Measurements from ENCODE around the gene RAP1GDS1. TPM values are rescaled to one million over a fixed set of nuclear protein-coding genes. Genes with fewer than 3 reads are reported as not detected.

Gene RAP1GDS1
- total RNA-seq, 2 donors from 2014 or later, result 16.7 to 34.6 TPM

DNA sequence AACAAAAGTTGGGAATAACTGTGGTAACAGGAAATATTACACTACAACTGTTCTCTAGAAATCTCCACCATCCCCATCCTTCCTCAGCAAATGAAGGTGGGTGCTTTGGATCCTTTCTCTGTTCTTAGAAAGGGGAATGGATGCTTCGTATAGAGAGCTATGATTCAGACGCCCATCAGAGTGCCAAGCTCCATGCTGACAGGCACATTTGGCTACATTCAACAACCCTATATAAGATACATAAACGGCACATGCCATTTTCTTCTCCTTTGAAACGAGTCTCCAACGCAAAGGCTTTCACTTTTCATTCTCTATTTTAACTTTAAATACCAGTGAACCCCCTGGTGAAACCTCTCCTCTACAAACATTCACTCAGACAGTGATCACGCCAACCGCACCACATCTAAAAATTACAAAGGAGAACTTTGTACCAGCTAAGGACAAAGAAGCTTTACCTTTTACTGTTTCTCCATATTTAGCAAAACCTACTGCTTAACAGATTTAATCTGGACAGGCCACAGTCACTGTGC lies 224.7 kb downstream of the RAP1GDS1 start:
- no peaks in the 10 kb centered on the region for H3K36me3 ChIP-seq
- no peaks in the 10 kb centered on the region for H3K9me3 ChIP-seq
- no peaks in the 10 kb centered on the region for H3K27me3 ChIP-seq (replicated peaks; ENCODE audit: insufficient read depth)
- H3K4me3 ChIP-seq, result no peak overlapping the region
- H3K4me1 ChIP-seq (ENCODE audit: control insufficient read depth in 1 of 2, low read depth in 2 of 2), result peaks cover 0 to 13% of the 10 kb centered on the region in 2 donors
- H3K27ac ChIP-seq, result no peak overlapping the region
- ATAC-seq (ENCODE audit: insufficient number of reproducible peaks, low FRiP score, low read depth), result no peak
- no peak for DNase-seq (ENCODE audit: low spot score)
- TF ChIP-seq, protein P1, sequence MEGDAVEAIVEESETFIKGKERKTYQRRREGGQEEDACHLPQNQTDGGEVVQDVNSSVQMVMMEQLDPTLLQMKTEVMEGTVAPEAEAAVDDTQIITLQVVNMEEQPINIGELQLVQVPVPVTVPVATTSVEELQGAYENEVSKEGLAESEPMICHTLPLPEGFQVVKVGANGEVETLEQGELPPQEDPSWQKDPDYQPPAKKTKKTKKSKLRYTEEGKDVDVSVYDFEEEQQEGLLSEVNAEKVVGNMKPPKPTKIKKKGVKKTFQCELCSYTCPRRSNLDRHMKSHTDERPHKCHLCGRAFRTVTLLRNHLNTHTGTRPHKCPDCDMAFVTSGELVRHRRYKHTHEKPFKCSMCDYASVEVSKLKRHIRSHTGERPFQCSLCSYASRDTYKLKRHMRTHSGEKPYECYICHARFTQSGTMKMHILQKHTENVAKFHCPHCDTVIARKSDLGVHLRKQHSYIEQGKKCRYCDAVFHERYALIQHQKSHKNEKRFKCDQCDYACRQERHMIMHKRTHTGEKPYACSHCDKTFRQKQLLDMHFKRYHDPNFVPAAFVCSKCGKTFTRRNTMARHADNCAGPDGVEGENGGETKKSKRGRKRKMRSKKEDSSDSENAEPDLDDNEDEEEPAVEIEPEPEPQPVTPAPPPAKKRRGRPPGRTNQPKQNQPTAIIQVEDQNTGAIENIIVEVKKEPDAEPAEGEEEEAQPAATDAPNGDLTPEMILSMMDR (IDR thresholded peaks at IDR 0.05), result no peak

DNA sequence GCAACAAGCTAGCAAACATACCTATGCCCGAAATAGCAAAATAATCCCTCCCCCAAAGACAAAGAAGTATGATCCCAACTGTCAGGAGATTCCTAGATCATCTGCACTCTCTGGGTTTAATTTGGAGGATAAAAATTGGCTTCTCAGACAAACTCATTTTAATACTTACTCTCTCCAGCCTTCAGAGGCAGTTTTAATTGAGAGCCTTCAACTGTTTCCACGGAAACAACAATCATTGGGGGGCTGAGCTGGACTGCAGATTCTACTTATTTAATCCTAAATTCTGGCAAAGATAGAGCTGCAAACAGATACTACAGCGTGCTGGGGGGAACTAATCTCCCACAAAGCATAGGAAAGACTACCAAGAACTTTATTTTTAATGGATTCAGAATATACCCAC lies 229.1 kb downstream of the RAP1GDS1 start:
- DNase-seq (ENCODE audit: low spot score), result no peak
- no peaks in the 10 kb centered on the region for H3K9me3 ChIP-seq
- no peak overlapping the region for H3K4me3 ChIP-seq
- H3K27me3 ChIP-seq (replicated peaks; ENCODE audit: insufficient read depth), result no peaks in the 10 kb centered on the region
- H3K27ac ChIP-seq, result no peak overlapping the region
- peaks cover 0 to 9% of the 10 kb centered on the region in 2 donors for H3K4me1 ChIP-seq (ENCODE audit: control insufficient read depth in 1 of 2, low read depth in 2 of 2)
- no peaks in the 10 kb centered on the region for H3K36me3 ChIP-seq
- TF ChIP-seq, protein P1 (IDR thresholded peaks at IDR 0.05), result no peak
- ATAC-seq (ENCODE audit: insufficient number of reproducible peaks, low FRiP score, low read depth), result no peak

DNA sequence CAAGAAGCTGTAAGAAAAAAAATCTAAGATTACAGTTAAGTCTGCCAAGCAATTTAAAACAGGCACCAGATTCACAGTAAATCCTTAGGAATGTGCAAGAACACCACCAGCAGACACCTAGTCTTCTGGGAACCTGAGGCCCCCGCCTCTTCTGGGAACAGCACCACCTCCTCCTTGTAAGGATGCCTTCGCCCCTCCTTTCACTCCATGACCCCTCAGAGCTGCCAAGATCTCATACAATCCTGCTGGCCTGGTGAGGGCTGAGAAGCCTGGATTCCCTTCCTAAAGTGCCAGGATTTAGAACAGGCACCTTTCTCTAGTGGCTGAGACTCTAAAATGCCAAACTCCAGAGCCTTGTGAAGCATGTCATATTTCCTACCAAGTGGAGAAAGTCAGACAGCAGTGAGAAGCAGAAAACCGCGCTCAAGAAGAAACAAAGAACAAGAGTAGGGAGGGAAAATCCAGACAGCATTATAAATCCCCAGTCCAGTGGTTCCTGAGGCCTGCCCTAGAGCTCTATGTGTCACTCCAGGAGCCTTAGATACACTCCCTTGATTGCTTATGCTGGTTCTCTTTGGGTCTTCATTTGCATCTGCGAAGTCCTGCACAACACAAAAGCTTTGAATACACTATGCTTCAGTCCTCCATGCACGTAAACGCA lies 230.8 kb downstream of the RAP1GDS1 start:
- DNase-seq (ENCODE audit: low spot score) (no peak), ATAC-seq (ENCODE audit: insufficient number of reproducible peaks, low FRiP score, low read depth) (no peak)
- TF ChIP-seq, protein P1 (IDR thresholded peaks at IDR 0.05), result no peak
- Histone ChIP-seq H3K27ac (no peak overlapping the region), H3K4me1 (ENCODE audit: control insufficient read depth in 1 of 2, low read depth in 2 of 2) (peaks cover 0 to 9% of the 10 kb centered on the region in 2 donors), H3K27me3 (replicated peaks; ENCODE audit: insufficient read depth) (no peaks in the 10 kb centered on the region), H3K36me3 (no peaks in the 10 kb centered on the region), H3K9me3 (no peaks in the 10 kb centered on the region), H3K4me3 (no peak overlapping the region)

DNA sequence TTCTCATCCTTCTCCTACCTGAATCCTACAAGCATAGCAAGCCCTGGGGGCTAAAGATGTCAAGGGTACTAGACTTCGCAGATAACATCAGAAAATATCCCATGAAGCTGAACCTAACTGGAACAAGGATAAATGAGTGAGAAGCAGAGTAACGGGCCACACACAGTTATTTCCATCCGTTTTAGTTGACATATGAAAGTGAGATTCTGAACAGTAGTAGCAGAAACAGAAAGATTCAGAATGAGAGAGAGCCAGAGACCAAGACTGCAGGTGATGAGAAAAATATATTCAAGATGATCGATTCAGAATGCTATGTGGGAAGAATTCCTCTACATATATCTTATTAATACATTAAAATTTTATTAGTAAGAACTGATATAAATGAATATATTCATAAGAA lies 232.1 kb downstream of the RAP1GDS1 start:
- no peaks in the 10 kb centered on the region for H3K36me3 ChIP-seq
- DNase-seq (ENCODE audit: low spot score) (no peak), ATAC-seq (ENCODE audit: insufficient number of reproducible peaks, low FRiP score, low read depth) (no peak)
- H3K9me3 ChIP-seq, result no peaks in the 10 kb centered on the region
- no peak overlapping the region for H3K27ac ChIP-seq
- TF ChIP-seq, protein P1 (IDR thresholded peaks at IDR 0.05), result no peak
- H3K4me1 ChIP-seq (ENCODE audit: control insufficient read depth in 1 of 2, low read depth in 2 of 2), result peaks cover 0 to 9% of the 10 kb centered on the region in 2 donors
- no peak overlapping the region for H3K4me3 ChIP-seq
- no peaks in the 10 kb centered on the region for H3K27me3 ChIP-seq (replicated peaks; ENCODE audit: insufficient read depth)

Other genes with a start within 250 kb of the RAP1GDS1 start
- not detected for gene STPG2, start 117.9 kb upstream of the RAP1GDS1 start, total RNA-seq

Data from thoracic aorta (tissue), 2 donors.